IMR-90 (cell line): ENCODE data around the gene MYCBPAP. TPM values are rescaled to one million over a fixed set of nuclear protein-coding genes. Genes with fewer than 3 reads are reported as not detected.

ENCODE experiments used
- ATAC-seq: fragments of 200-7000 bp; cut with Tn5 transposase; 2 replicates; pipeline ENCODE4 v1.9.1; 2020; ENCODE audit warnings: low read depth, mild to moderate bottlenecking, moderate library complexity
- BruUV-seq: library from RNA; stranded (reverse); fragments of 400-500 nt; replicated peaks from 2 replicates; lab custom pipeline; 2021; lab: Mats Ljungman, UMichigan
- CTCF ChIA-PET: fragments of 300-600 bp; formaldehyde crosslinking; extraction: SDS; loops from one replicate; lab custom pipeline; 2021; ENCODE audit warnings: antibody characterized with exemption; lab: Yijun Ruan, JAX
- POLR2A ChIA-PET: fragments of 300-600 bp; sonication (Branson Sonifier 250); formaldehyde crosslinking; loops from one replicate; lab custom pipeline; 2022; ENCODE audit warnings: antibody characterized with exemption; ENCODE audit not compliant: unreplicated experiment; lab: Charles Lee
- DNase-seq: peaks from one replicate; pipeline ENCODE4 v3.0.0; 2013
- H2AFZ ChIP-seq: replicated peaks from 2 replicates; pipeline ENCODE3; 2013; ENCODE audit warnings: low read length, mild to moderate bottlenecking; ENCODE audit not compliant: poor library complexity
- H2AK5ac ChIP-seq: 2 replicates; pipeline ENCODE4 v1.6.1; 2013; ENCODE audit warnings: low read depth, low read length, inconsistent platforms
- H2AK9ac ChIP-seq: replicated peaks from 2 replicates; pipeline ENCODE3; 2013; ENCODE audit warnings: mild to moderate bottlenecking, low read depth, low read length, moderate library complexity; ENCODE audit not compliant: poor library complexity
- H2BK120ac ChIP-seq: 2 replicates; pipeline ENCODE4 v1.6.1; 2013; ENCODE audit warnings: low read depth, low read length, inconsistent platforms
- H2BK15ac ChIP-seq: 3 replicates; pipeline ENCODE4 v1.6.1; 2013; ENCODE audit warnings: low read depth, low read length, inconsistent platforms
- H2BK20ac ChIP-seq: 2 replicates; pipeline ENCODE4 v1.6.1; 2013; ENCODE audit warnings: low read depth, mild to moderate bottlenecking, inconsistent platforms, low read length, moderate library complexity
- H2BK5ac ChIP-seq: 2 replicates; pipeline ENCODE4 v1.6.1; 2013; ENCODE audit warnings: mild to moderate bottlenecking, low read depth, low read length, inconsistent platforms; ENCODE audit not compliant: poor library complexity, severe bottlenecking
- H3K14ac ChIP-seq: replicated peaks from 2 replicates; pipeline ENCODE4 v1.6.1; 2013; ENCODE audit warnings: low read depth, low read length, inconsistent platforms
- H3K18ac ChIP-seq: 2 replicates; pipeline ENCODE4 v1.6.1; 2013; ENCODE audit warnings: low read depth, low read length, control low read depth
- H3K23ac ChIP-seq: 2 replicates; pipeline ENCODE4 v1.6.1; 2013; ENCODE audit warnings: low read depth, low read length, inconsistent platforms
- H3K27ac ChIP-seq: 2 replicates; pipeline ENCODE4 v1.5.1; 2013; ENCODE audit warnings: mild to moderate bottlenecking, control low read depth, low read length; ENCODE audit not compliant: insufficient read depth
- H3K27me3 ChIP-seq: 2 replicates; pipeline ENCODE4 v1.6.1; 2013; ENCODE audit warnings: low read length; ENCODE audit not compliant: control insufficient read depth, insufficient read depth
- H3K36me3 ChIP-seq: 2 replicates; pipeline ENCODE4 v1.6.1; 2013; ENCODE audit warnings: low read length, mixed read lengths; ENCODE audit not compliant: control insufficient read depth, insufficient read depth
- H3K4ac ChIP-seq: 2 replicates; pipeline ENCODE4 v1.6.1; 2013; ENCODE audit warnings: low read depth, low read length, inconsistent platforms
- H3K4me1 ChIP-seq: 2 replicates; pipeline ENCODE4 v1.6.1; 2013; ENCODE audit warnings: low read length, mixed read lengths; ENCODE audit not compliant: control insufficient read depth, insufficient read depth
- H3K4me2 ChIP-seq: 2 replicates; pipeline ENCODE4 v1.6.1; 2013; ENCODE audit warnings: low read depth, mild to moderate bottlenecking, control low read depth, low read length, moderate library complexity
- H3K4me3 ChIP-seq: 2 replicates; pipeline ENCODE4 v1.5.1; 2013; ENCODE audit warnings: low read depth, mild to moderate bottlenecking, control low read depth, low read length, moderate library complexity; ENCODE audit not compliant: insufficient read depth
- H3K56ac ChIP-seq: 2 replicates; pipeline ENCODE4 v1.6.1; 2013; ENCODE audit warnings: low read length, inconsistent platforms; ENCODE audit not compliant: insufficient read depth; ENCODE audit errors: extremely low read depth
- H3K79me1 ChIP-seq, 2 experiments: 2 replicates each; pipeline ENCODE4 v1.6.1; 2013; ENCODE audit warnings: low read length in 2 of 2, inconsistent platforms in 1 of 2, low read depth in 1 of 2
- H3K9ac ChIP-seq: 2 replicates; pipeline ENCODE4 v1.6.1; 2013; ENCODE audit warnings: low read depth, low read length, control low read depth
- H3K9me1 ChIP-seq: 2 replicates; pipeline ENCODE4 v1.6.1; 2013; ENCODE audit warnings: low read length, inconsistent platforms; ENCODE audit not compliant: insufficient read depth
- H3K9me3 ChIP-seq: 2 replicates; pipeline ENCODE4 v1.6.1; 2013; ENCODE audit warnings: low read length; ENCODE audit not compliant: control insufficient read depth, insufficient read depth
- H4K20me1 ChIP-seq: 2 replicates; pipeline ENCODE4 v1.6.1; 2013; ENCODE audit warnings: low read length, inconsistent platforms; ENCODE audit not compliant: insufficient read depth
- H4K5ac ChIP-seq: 2 replicates; pipeline ENCODE4 v1.6.1; 2013; ENCODE audit warnings: mild to moderate bottlenecking, low read depth, low read length, control low read depth
- H4K8ac ChIP-seq, 2 experiments: 2 replicates each; pipeline ENCODE4 v1.6.1; 2013; ENCODE audit warnings: low read depth in 2 of 2, low read length in 2 of 2, control low read depth in 1 of 2, inconsistent platforms in 1 of 2
- H4K91ac ChIP-seq: 2 replicates; pipeline ENCODE4 v1.6.1; 2013; ENCODE audit warnings: low read depth, low read length, inconsistent platforms; ENCODE audit not compliant: insufficient read depth
- BHLHE40 ChIP-seq: fragments of 150-350 bp; IDR thresholded peaks from 2 replicates; pipeline ENCODE4 v1.6.1; 2016; ENCODE audit warnings: mild to moderate bottlenecking, low read depth, low read length
- FOS ChIP-seq: fragments of 150-350 bp; IDR thresholded peaks from 2 replicates; pipeline ENCODE4 v1.6.1; 2016; ENCODE audit warnings: low read depth, low read length
- MAFK ChIP-seq: IDR thresholded peaks from 2 replicates; pipeline ENCODE4 v1.6.1; 2012; ENCODE audit warnings: low read depth, low read length, improper control_type of control experiment
- MAZ ChIP-seq: IDR thresholded peaks from 2 replicates; pipeline ENCODE4 v1.6.1; 2012; ENCODE audit warnings: low read depth, mild to moderate bottlenecking, low read length, improper control_type of control experiment, moderate library complexity, borderline replicate concordance
- MXI1 ChIP-seq: IDR thresholded peaks from 2 replicates; pipeline ENCODE4 v1.6.1; 2012; ENCODE audit warnings: low read depth, mild to moderate bottlenecking, low read length, moderate library complexity, borderline replicate concordance
- POLR2A ChIP-seq: IDR thresholded peaks from 2 replicates; pipeline ENCODE4 v1.6.1; 2012; ENCODE audit warnings: mild to moderate bottlenecking, low read depth, low read length
- RCOR1 ChIP-seq: IDR thresholded peaks from 2 replicates; pipeline ENCODE4 v1.6.1; 2012; ENCODE audit warnings: mild to moderate bottlenecking, low read length, improper control_type of control experiment; ENCODE audit not compliant: insufficient replicate concordance
- SMC3 ChIP-seq: fragments of 150-350 bp; IDR thresholded peaks from 2 replicates; pipeline ENCODE4 v1.6.1; 2016; ENCODE audit warnings: low read depth, mild to moderate bottlenecking, antibody characterized with exemption, low read length, moderate library complexity
- WGBS, 2 experiments: methylation state at CpG; one replicate each; pipeline versions ENCODE4 v1.1.5 to v1.1.7; 2013; ENCODE audit warnings: missing lambda C conversion rate in 2 of 2; ENCODE audit not compliant: insufficient read length in 1 of 2; ENCODE audit errors: extremely low coverage in 2 of 2; 5-methylcytosine and 5-hydroxymethylcytosine counted together
- dilution Hi-C: fragments of 300-500 bp; cut with HindIII; formaldehyde crosslinking; loops from one replicate; pipeline ENCODE4 v1.14.3; 2018; ENCODE audit warnings: low sequenced_read_pairs; ENCODE audit not compliant: unreplicated experiment
- in situ Hi-C: fragments of 300-500 bp; cut with MboI; formaldehyde crosslinking; loops from 3 replicates; pipeline ENCODE4 v1.14.3; 2019; ENCODE audit warnings: low sequenced_read_pairs, inconsistent platforms, mixed read lengths
- intact Hi-C: fragments of 100-400 bp; cut with micrococcal nuclease; formaldehyde crosslinking; loops from 2 replicates; pipeline ENCODE4 v1.10.0; 2022
- polyA plus RNA-seq, 3 experiments: library from polyadenylated mRNA; depleted of rRNA; stranded (reverse); fragments of >200 nt; gene quantifications; 2 replicates each; pipeline ENCODE4 v1.2.3, GENCODE V29; 2012; ENCODE audit warnings: low replicate concordance in 1 of 3
- total RNA-seq: library from RNA; depleted of rRNA; stranded (reverse); fragments of >200 nt; gene quantifications from 2 replicates; pipeline ENCODE4 v1.2.3, GENCODE V29; 2012
- TF ChIP-seq, protein P1 (sequence below): fragments of 150-350 bp; IDR thresholded peaks from 2 replicates; pipeline ENCODE4 v1.6.1; 2016; ENCODE audit warnings: low read depth, mild to moderate bottlenecking, low read length, moderate library complexity, borderline replicate concordance

MYCBPAP gene
- total and polyA plus RNA-seq, 2 of the 4 experiments (the other 2 are of a cell fraction): 0.17 to 0.18 TPM

DNA sequence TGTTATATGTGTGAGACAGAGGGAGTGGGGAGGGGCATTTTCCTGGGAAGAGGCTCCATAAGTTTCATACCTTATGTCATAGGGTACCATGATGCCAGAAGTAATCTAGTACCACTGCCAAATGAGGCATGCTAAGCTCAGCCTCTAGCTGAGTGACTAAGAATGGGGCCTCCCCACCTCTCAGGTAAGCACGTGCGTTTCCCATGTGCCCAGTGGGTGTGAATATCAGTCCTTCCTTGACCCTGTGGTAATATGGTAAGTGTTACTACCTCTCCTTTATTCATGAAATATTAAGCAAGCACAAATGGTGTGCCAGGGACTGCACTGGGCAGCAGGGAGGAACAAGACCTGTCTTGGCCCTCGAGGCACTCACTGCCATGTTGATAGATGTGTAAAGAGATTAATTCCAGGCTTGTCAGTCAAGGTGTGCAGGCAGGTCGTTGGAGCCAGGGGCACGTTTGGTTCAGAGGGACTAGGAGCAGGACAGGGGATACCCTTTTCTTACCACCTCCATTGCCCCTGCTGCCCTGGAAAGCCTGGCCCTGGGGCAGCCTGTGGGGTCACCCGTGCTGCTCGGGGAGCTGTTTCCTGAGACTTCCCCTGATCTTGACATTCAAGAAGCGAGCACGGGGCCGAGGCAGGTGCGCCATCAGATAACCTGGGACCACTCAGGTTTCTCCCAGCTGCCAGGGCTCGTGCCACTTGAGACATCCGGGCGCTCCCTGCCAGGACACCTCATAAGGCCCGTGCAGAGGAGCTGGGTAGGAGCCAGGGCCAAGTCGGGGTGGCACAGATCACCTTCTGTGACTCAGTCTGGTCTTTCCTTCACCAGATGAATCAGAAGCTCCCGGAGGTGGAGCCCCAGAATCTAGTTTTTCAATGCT lies 20.8 kb upstream of the MYCBPAP start:
- Histone ChIP-seq H2BK15ac (no peak overlapping the region), H4K20me1 (no peaks in the 10 kb centered on the region), H3K4me1 (peaks cover 4% of the 10 kb centered on the region; the same call in 1 of the 2 replicates), H3K36me3 (peaks cover 18% of the 10 kb centered on the region), H2AK5ac (no peak overlapping the region), H3K18ac (no peak overlapping the region), H3K79me1 (peaks cover 0 to 11% of the 10 kb centered on the region in 2 experiments; a peak in 1 of 4 replicates), H3K9me1 (no peaks in the 10 kb centered on the region), H2AK9ac (no peak overlapping the region), H3K4me3 (no peak overlapping the region), H3K56ac (no peak overlapping the region), H3K9ac (no peak overlapping the region), H3K27ac (no peak overlapping the region), H2BK20ac (no peak overlapping the region), H4K91ac (no peak overlapping the region), H3K14ac (no peak overlapping the region), H2BK120ac (no peak overlapping the region), H3K27me3 (no peaks in the 10 kb centered on the region; the same call in 1 of the 2 replicates), H3K4ac (no peak overlapping the region), H2BK5ac (no peak overlapping the region), H3K4me2 (no peak overlapping the region), H2AFZ (peak overlapping the region; percentile 0), H4K8ac (no peak overlapping the region), H3K23ac (no peak overlapping the region), H4K5ac (no peak overlapping the region), H3K9me3 (no peaks in the 10 kb centered on the region)
- ATAC-seq (no peak), DNase-seq (peak; percentile 12)
- CTCF ChIA-PET: no interaction called here
- dilution Hi-C loops (no loop called here), in situ Hi-C loops (loop anchor here (10.0 kb wide), 1 partner anchor 207 kb away; no protein-coding TSS in a partner anchor), intact Hi-C loops (no loop called here)
- POLR2A ChIA-PET: no interaction called here
- BruUV-seq: no TSS peak
- TF ChIP-seq BHLHE40 (peak; percentile 47; the same call in 1 of the 2 replicates), RCOR1 (no peak), MAFK (no peak), MXI1 (no peak), POLR2A (no peak), FOS (no peak), SMC3 (no peak), MAZ (no peak)
- TF ChIP-seq, protein P1, sequence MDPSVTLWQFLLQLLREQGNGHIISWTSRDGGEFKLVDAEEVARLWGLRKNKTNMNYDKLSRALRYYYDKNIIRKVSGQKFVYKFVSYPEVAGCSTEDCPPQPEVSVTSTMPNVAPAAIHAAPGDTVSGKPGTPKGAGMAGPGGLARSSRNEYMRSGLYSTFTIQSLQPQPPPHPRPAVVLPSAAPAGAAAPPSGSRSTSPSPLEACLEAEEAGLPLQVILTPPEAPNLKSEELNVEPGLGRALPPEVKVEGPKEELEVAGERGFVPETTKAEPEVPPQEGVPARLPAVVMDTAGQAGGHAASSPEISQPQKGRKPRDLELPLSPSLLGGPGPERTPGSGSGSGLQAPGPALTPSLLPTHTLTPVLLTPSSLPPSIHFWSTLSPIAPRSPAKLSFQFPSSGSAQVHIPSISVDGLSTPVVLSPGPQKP: no peak
- WGBS, 2 experiments: 76% methylated on average over 7 of the region's 17 CpGs; no CpG with 5 or more reads in 1 of the 2 experiments
